GM12878 (cell line): ENCODE measurements around the gene IFT52. TPM values are rescaled to one million over a fixed set of nuclear protein-coding genes. Genes with fewer than 3 reads are reported as not detected.

Experiments
- ATAC-seq: fragments of 200-7000 bp; cut with Tn5 transposase; 3 replicates; pipeline ENCODE4 v1.9.1; 2020; ENCODE audit warnings: mild to moderate bottlenecking, moderate library complexity
- BruUV-seq: library from RNA; stranded (reverse); fragments of 400-500 nt; replicated peaks from 2 replicates; lab custom pipeline; 2021; lab: Mats Ljungman, UMichigan
- CTCF ChIA-PET: fragments of 300-600 bp; sonication (Branson Sonifier 250); formaldehyde crosslinking; extraction: SDS; loops from one replicate; lab custom pipeline; 2021; ENCODE audit warnings: inconsistent platforms; lab: Yijun Ruan, JAX
- POLR2A ChIA-PET: fragments of 350-600 bp; formaldehyde crosslinking; extraction: SDS; loops from one replicate; lab custom pipeline; 2021; ENCODE audit warnings: inconsistent platforms; lab: Charles Lee
- RAD21 ChIA-PET: fragments of 300-600 bp; sonication (Branson Sonifier 250); formaldehyde crosslinking; loops from one replicate; lab custom pipeline; 2023; ENCODE audit warnings: antibody characterized with exemption; ENCODE audit not compliant: unreplicated experiment; lab: Charles Lee
- SMC1A ChIA-PET: fragments of 300-600 bp; sonication (Branson Sonifier 250); formaldehyde crosslinking; loops from one replicate; lab custom pipeline; 2023; ENCODE audit not compliant: unreplicated experiment, uncharacterized antibody; lab: Charles Lee
- DNase-seq: peaks from one replicate; pipeline ENCODE4 v3.0.0-alpha.2; 2011; ENCODE audit warnings: low read depth, low spot score
- FAIRE-seq: peaks from 3 replicates; lab custom pipeline; 2011; peaks lifted over from hg19 to GRCh38; lab: Jason Lieb, UNC
- H2AFZ ChIP-seq: 2 replicates; pipeline ENCODE4 v1.6.0; 2011; ENCODE audit warnings: low read depth, low read length, control low read depth; ENCODE audit not compliant: control insufficient read depth
- H3K27ac ChIP-seq: 2 replicates; pipeline ENCODE4 v1.5.1; 2011; ENCODE audit warnings: control low read depth; ENCODE audit not compliant: control insufficient read depth, insufficient read depth
- H3K27me3 ChIP-seq, 2 experiments: replicated peaks in 1 of 2; 2 replicates each; pipeline versions ENCODE4 v1.6.0 to v1.6.1; 2011; ENCODE audit warnings: low read length in 1 of 2; ENCODE audit not compliant: control insufficient read depth in 2 of 2, insufficient read depth in 2 of 2
- H3K36me3 ChIP-seq, 2 experiments: 2 replicates each; pipeline ENCODE4 v1.5.1; 2011; ENCODE audit warnings: low read length in 1 of 2; ENCODE audit not compliant: control insufficient read depth in 2 of 2, insufficient read depth in 2 of 2
- H3K4me1 ChIP-seq: 2 replicates; pipeline ENCODE4 v1.6.1; 2011; ENCODE audit warnings: mild to moderate bottlenecking, low read length, moderate library complexity, mixed read lengths; ENCODE audit not compliant: control insufficient read depth, insufficient read depth
- H3K4me2 ChIP-seq: 2 replicates; pipeline ENCODE4 v1.6.0; 2011; ENCODE audit warnings: control low read depth; ENCODE audit not compliant: control insufficient read depth, insufficient read depth
- H3K4me3 ChIP-seq: fragments of 200-600 bp; sonication (generic); 2 replicates; pipeline ENCODE4 v1.5.1; 2016
- H3K79me2 ChIP-seq: 2 replicates; pipeline ENCODE4 v1.6.0; 2011; ENCODE audit warnings: low read length; ENCODE audit not compliant: control insufficient read depth, insufficient read depth
- H3K9ac ChIP-seq: 2 replicates; pipeline ENCODE4 v1.8.0; 2011; ENCODE audit warnings: low read length, control low read depth, mixed read lengths; ENCODE audit not compliant: control insufficient read depth, insufficient read depth
- H3K9me3 ChIP-seq: replicated peaks from 3 replicates; pipeline ENCODE4 v1.5.1; 2011; ENCODE audit warnings: mild to moderate bottlenecking, low read length; ENCODE audit not compliant: control insufficient read depth, insufficient read depth
- H4K20me1 ChIP-seq: 2 replicates; pipeline ENCODE4 v1.6.0; 2011; ENCODE audit not compliant: control insufficient read depth, insufficient read depth
- ATF7 ChIP-seq: fragments of 450-650 bp; IDR thresholded peaks from 2 replicates; pipeline ENCODE4 v1.6.1; 2016; ENCODE audit warnings: low read depth, mild to moderate bottlenecking
- CEBPB ChIP-seq, 2 experiments: fragments of 150-350 bp in 1 of 2; IDR thresholded peaks; 2 replicates each; pipeline ENCODE4 v1.6.1; 2012 to 2014; ENCODE audit warnings: low read depth in 2 of 2, low read length in 2 of 2, borderline replicate concordance in 1 of 2, inconsistent platforms in 1 of 2
- CREB1 ChIP-seq: IDR thresholded peaks from 2 replicates; pipeline ENCODE4 v1.6.1; 2012; ENCODE audit warnings: low read depth, mild to moderate bottlenecking, inconsistent platforms
- GATAD2B ChIP-seq: fragments of 450-650 bp; conservative IDR thresholded peaks from 2 replicates; pipeline ENCODE4 v1.6.1; 2017; ENCODE audit warnings: low read depth, mild to moderate bottlenecking, moderate library complexity
- RCOR1 ChIP-seq: conservative IDR thresholded peaks from 2 replicates; pipeline ENCODE4 v1.6.1; 2012; ENCODE audit warnings: low read depth, low read length, improper control_type of control experiment
- RELA ChIP-seq: fragments of 450-650 bp; IDR thresholded peaks from 2 replicates; pipeline ENCODE4 v1.8.0; 2014; ENCODE audit warnings: borderline replicate concordance; ENCODE audit not compliant: partially characterized antibody
- WGBS: methylation state at CpG from one replicate; pipeline ENCODE4 v1.1.6; 2016; ENCODE audit warnings: low lambda C conversion rate; ENCODE audit not compliant: insufficient replicate concordance, insufficient coverage; ENCODE audit errors: missing lambda C conversion rate; 5-methylcytosine and 5-hydroxymethylcytosine counted together
- in situ Hi-C: fragments of 300-500 bp; cut with MboI; formaldehyde crosslinking; loops from 9 replicates; pipeline ENCODE4 v1.14.3; 2018; ENCODE audit warnings: mixed read lengths
- intact Hi-C: fragments of 100-400 bp; cut with micrococcal nuclease; formaldehyde crosslinking; loops from one replicate; pipeline ENCODE4 v1.14.2; 2022; ENCODE audit not compliant: unreplicated experiment
- polyA plus RNA-seq, 11 experiments: library from polyadenylated mRNA; depleted of rRNA in 4 of 11; unstranded in 6 of 11; stranded (reverse) in 5 of 11; fragments of >200 nt; fragmentation: Nextera tagmentation in 4 of 11; fragmentation: Illumina TruSeq in 1 of 11; extraction: Ambion mirVana in 4 of 11; extraction: Trizol in 1 of 11; gene quantifications; 1 replicate in 1 of 11; 2 replicates in 10 of 11; pipeline versions ENCODE4 v1.2.1 to v1.2.3, GENCODE V29; 2011 to 2016; ENCODE audit warnings: inconsistent platforms in 2 of 11, missing spikeins in 2 of 11, low read depth in 1 of 11
- total RNA-seq, 4 experiments: library from RNA; depleted of rRNA in 3 of 4; stranded (reverse); fragments of >200 nt in 3 of 4; fragmentation: Illumina TruSeq in 1 of 4; extraction: Trizol in 1 of 4; gene quantifications; 2 replicates each; pipeline versions ENCODE4 v1.2.1 to v1.2.3, GENCODE V29; 2013 to 2021
- TF ChIP-seq, protein P1 (sequence below): fragments of 450-650 bp; IDR thresholded peaks from 2 replicates; pipeline ENCODE4 v1.6.1; 2017; ENCODE audit warnings: mild to moderate bottlenecking, moderate library complexity
- TF ChIP-seq, protein P2 (sequence below): fragments of 450-650 bp; IDR thresholded peaks from 2 replicates; pipeline ENCODE4 v1.6.1; 2016; ENCODE audit warnings: mild to moderate bottlenecking
- TF ChIP-seq, protein P3 (sequence below): IDR thresholded peaks from 2 replicates; pipeline ENCODE4 v1.6.1; 2012; ENCODE audit warnings: improper control_type of control experiment, low read depth, low read length; ENCODE audit not compliant: insufficient replicate concordance

The IFT52 gene
- total and polyA plus RNA-seq, 10 of the 15 experiments (the other 5 are each of a cell fraction or from before 2014, with no cell fraction given): 18.1 to 30.5 (median 26.0) TPM

DNA sequence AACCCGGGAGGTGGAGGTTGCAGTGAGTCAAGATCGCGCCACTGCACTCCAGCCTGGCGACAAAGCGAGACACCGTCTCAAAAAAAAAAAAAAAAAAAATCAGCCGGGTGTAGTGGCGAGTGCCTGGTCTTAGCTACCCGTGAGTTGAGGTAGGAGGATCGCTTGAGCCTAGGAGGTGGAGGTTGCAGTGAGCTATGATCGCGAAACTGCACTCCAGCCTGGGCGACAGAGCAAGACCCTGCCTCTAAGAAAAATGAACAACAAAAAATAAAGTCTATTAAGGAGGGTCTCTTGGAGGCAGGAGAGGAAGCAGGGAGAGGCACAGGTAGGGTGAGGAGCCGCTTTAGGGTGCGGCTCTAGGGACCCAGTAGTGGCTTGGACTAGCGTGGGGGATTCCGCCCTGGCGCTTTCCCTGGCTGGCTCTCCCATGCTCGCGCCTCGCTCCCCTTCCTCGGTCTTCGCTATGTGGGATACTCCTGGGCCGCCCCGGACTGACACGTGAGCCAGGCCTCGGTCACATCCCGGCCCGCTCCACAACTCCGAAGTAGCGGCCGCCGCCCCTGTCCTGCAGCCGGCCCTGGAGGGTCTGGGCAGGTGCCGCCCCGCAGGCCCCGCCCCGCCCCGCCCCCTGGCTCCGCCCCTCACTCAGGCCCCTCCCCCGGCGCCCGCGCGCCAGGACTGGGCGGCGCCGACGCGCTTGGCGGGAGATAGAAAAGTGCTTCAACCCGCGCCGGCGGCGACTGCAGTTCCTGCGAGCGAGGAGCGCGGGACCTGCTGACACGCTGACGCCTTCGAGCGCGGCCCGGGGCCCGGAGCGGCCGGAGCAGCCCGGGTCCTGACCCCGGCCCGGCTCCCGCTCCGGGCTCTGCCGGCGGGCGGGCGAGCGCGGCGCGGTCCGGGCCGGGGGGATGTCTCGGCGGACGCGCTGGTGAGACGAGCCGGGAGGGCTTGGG is 75.9 kb downstream of the IFT52 start, which contains the start of gene MYBL2:
MYBL2 (plus strand) TSS at position 739 of the 953 bp plus-strand sequence; CDS start at position 909, 170 bp downstream.
- peak within 1 kb of the TSS; percentile 70 for H3K27ac ChIP-seq
- no TSS peak for BruUV-seq
- peak within 1 kb of the TSS; percentile 83 for H2AFZ ChIP-seq
- RAD21 ChIA-PET: interaction anchor here (0.7 kb wide), 1 partner anchor 425 kb away, joined by 3 read pairs; no protein-coding TSS in a partner anchor
- 7% methylated on average over 55 of the region's 90 CpGs for WGBS
- POLR2A ChIA-PET: no interaction called here
- H3K9ac ChIP-seq: peak within 1 kb of the TSS; percentile 86
- H3K36me3 ChIP-seq: 0 out of 4 replicates have a peak, but pooled peaks cover 0 to 2% of the 10 kb centered on the region in 2 experiments
- DNase-seq (no peak), ATAC-seq (peak; percentile 89), FAIRE-seq (no peak)
- in situ Hi-C loops (no loop called here), intact Hi-C loops (no loop called here)
- H3K9me3 ChIP-seq: no peaks in the 10 kb centered on the region
- SMC1A ChIA-PET: interaction anchor here (1.0 kb wide), 1 partner anchor 14 kb away, joined by 3 read pairs; no protein-coding TSS in a partner anchor
- H4K20me1 ChIP-seq: no peaks in the 10 kb centered on the region
- peaks cover 29% of the 10 kb centered on the region for H3K79me2 ChIP-seq
- peaks cover 18% of the 10 kb centered on the region for H3K4me1 ChIP-seq
- H3K27me3 ChIP-seq: no peaks in the 10 kb centered on the region
- peak within 1 kb of the TSS; percentile 85 for H3K4me2 ChIP-seq
- CTCF ChIA-PET: no interaction called here
- H3K4me3 ChIP-seq: peak within 1 kb of the TSS; percentile 94
- TF ChIP-seq CEBPB (IDR thresholded peaks at IDR 0.05; ENCODE audit: borderline replicate concordance in 1 of 2, low read depth in 2 of 2, low read length in 2 of 2) (no peak), RELA (no peak), ATF7 (no peak), CREB1 (peak; percentile 89), GATAD2B (no peak), RCOR1 (no peak)
- TF ChIP-seq, protein P1, sequence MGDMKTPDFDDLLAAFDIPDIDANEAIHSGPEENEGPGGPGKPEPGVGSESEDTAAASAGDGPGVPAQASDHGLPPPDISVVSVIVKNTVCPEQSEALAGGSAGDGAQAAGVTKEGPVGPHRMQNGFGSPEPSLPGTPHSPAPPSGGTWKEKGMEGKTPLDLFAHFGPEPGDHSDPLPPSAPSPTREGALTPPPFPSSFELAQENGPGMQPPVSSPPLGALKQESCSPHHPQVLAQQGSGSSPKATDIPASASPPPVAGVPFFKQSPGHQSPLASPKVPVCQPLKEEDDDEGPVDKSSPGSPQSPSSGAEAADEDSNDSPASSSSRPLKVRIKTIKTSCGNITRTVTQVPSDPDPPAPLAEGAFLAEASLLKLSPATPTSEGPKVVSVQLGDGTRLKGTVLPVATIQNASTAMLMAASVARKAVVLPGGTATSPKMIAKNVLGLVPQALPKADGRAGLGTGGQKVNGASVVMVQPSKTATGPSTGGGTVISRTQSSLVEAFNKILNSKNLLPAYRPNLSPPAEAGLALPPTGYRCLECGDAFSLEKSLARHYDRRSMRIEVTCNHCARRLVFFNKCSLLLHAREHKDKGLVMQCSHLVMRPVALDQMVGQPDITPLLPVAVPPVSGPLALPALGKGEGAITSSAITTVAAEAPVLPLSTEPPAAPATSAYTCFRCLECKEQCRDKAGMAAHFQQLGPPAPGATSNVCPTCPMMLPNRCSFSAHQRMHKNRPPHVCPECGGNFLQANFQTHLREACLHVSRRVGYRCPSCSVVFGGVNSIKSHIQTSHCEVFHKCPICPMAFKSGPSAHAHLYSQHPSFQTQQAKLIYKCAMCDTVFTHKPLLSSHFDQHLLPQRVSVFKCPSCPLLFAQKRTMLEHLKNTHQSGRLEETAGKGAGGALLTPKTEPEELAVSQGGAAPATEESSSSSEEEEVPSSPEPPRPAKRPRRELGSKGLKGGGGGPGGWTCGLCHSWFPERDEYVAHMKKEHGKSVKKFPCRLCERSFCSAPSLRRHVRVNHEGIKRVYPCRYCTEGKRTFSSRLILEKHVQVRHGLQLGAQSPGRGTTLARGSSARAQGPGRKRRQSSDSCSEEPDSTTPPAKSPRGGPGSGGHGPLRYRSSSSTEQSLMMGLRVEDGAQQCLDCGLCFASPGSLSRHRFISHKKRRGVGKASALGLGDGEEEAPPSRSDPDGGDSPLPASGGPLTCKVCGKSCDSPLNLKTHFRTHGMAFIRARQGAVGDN: no peak
- TF ChIP-seq, protein P2, sequence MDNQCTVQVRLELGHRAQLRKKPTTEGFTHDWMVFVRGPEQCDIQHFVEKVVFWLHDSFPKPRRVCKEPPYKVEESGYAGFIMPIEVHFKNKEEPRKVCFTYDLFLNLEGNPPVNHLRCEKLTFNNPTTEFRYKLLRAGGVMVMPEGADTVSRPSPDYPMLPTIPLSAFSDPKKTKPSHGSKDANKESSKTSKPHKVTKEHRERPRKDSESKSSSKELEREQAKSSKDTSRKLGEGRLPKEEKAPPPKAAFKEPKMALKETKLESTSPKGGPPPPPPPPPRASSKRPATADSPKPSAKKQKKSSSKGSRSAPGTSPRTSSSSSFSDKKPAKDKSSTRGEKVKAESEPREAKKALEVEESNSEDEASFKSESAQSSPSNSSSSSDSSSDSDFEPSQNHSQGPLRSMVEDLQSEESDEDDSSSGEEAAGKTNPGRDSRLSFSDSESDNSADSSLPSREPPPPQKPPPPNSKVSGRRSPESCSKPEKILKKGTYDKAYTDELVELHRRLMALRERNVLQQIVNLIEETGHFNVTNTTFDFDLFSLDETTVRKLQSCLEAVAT: peak; percentile 25; the same call in 1 of the 2 replicates
- TF ChIP-seq, protein P3, sequence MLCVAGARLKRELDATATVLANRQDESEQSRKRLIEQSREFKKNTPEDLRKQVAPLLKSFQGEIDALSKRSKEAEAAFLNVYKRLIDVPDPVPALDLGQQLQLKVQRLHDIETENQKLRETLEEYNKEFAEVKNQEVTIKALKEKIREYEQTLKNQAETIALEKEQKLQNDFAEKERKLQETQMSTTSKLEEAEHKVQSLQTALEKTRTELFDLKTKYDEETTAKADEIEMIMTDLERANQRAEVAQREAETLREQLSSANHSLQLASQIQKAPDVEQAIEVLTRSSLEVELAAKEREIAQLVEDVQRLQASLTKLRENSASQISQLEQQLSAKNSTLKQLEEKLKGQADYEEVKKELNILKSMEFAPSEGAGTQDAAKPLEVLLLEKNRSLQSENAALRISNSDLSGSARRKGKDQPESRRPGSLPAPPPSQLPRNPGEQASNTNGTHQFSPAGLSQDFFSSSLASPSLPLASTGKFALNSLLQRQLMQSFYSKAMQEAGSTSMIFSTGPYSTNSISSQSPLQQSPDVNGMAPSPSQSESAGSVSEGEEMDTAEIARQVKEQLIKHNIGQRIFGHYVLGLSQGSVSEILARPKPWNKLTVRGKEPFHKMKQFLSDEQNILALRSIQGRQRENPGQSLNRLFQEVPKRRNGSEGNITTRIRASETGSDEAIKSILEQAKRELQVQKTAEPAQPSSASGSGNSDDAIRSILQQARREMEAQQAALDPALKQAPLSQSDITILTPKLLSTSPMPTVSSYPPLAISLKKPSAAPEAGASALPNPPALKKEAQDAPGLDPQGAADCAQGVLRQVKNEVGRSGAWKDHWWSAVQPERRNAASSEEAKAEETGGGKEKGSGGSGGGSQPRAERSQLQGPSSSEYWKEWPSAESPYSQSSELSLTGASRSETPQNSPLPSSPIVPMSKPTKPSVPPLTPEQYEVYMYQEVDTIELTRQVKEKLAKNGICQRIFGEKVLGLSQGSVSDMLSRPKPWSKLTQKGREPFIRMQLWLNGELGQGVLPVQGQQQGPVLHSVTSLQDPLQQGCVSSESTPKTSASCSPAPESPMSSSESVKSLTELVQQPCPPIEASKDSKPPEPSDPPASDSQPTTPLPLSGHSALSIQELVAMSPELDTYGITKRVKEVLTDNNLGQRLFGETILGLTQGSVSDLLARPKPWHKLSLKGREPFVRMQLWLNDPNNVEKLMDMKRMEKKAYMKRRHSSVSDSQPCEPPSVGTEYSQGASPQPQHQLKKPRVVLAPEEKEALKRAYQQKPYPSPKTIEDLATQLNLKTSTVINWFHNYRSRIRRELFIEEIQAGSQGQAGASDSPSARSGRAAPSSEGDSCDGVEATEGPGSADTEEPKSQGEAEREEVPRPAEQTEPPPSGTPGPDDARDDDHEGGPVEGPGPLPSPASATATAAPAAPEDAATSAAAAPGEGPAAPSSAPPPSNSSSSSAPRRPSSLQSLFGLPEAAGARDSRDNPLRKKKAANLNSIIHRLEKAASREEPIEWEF: no peak
